Caco-2 (cell line): ENCODE measurements around the gene ANP32A. TPM values are rescaled to one million over a fixed set of nuclear protein-coding genes. Genes with fewer than 3 reads are reported as not detected.

ENCODE experiments used
- BruUV-seq: library from RNA; stranded (reverse); fragments of 400-500 nt; replicated peaks from 2 replicates; lab custom pipeline; 2021; lab: Mats Ljungman, UMichigan
- CTCF ChIA-PET: fragments of 300-600 bp; sonication (Branson Sonifier 250); formaldehyde crosslinking; loops from one replicate; lab custom pipeline; 2022; ENCODE audit warnings: antibody characterized with exemption; lab: Charles Lee
- POLR2A ChIA-PET: fragments of 300-600 bp; sonication (Branson Sonifier 250); formaldehyde crosslinking; loops from one replicate; lab custom pipeline; 2022; ENCODE audit warnings: antibody characterized with exemption; lab: Charles Lee
- DNase-seq, 2 experiments: peaks; one replicate each; pipeline versions ENCODE4 v3.0.0 to v3.0.0-alpha.2; 2020 to 2022
- H3K27me3 ChIP-seq: replicated peaks from 2 replicates; pipeline ENCODE4 v1.6.0; 2011; ENCODE audit warnings: low read length; ENCODE audit not compliant: control insufficient read depth, insufficient read depth
- H3K36me3 ChIP-seq: 2 replicates; pipeline ENCODE4 v1.5.1; 2011; ENCODE audit warnings: low read length; ENCODE audit not compliant: control insufficient read depth, insufficient read depth
- H3K4me1 ChIP-seq: fragments of 250-450 bp; sonication (Bioruptor Pico); 2 replicates; pipeline ENCODE4 v1.5.1; 2020; ENCODE audit warnings: mild to moderate bottlenecking
- H3K4me3 ChIP-seq: 2 replicates; pipeline ENCODE4 v1.5.1; 2011; ENCODE audit warnings: low read depth, mild to moderate bottlenecking, control low read depth, low read length
- H3K9me3 ChIP-seq: fragments of 250-450 bp; sonication (Bioruptor Pico); 2 replicates; pipeline ENCODE4 v1.5.1; 2020; ENCODE audit warnings: mild to moderate bottlenecking, moderate library complexity
- H3K27ac Mint-ChIP-seq: one replicate; pipeline ENCODE4 v1.8.0; 2022; ENCODE audit warnings: mixed read lengths; ENCODE audit not compliant: unreplicated experiment
- H3K27me3 Mint-ChIP-seq: one replicate; pipeline ENCODE4 v1.8.0; 2022; ENCODE audit warnings: mixed read lengths; ENCODE audit not compliant: insufficient read depth, unreplicated experiment
- H3K36me3 Mint-ChIP-seq: one replicate; pipeline ENCODE4 v1.8.0; 2022; ENCODE audit warnings: mild to moderate bottlenecking, mixed read lengths; ENCODE audit not compliant: insufficient read depth, unreplicated experiment
- H3K4me1 Mint-ChIP-seq: one replicate; pipeline ENCODE4 v1.8.0; 2022; ENCODE audit warnings: low read depth, mixed read lengths; ENCODE audit not compliant: unreplicated experiment
- H3K4me3 Mint-ChIP-seq: one replicate; pipeline ENCODE4 v1.8.0; 2022; ENCODE audit warnings: mild to moderate bottlenecking, moderate library complexity, mixed read lengths; ENCODE audit not compliant: unreplicated experiment
- H3K9me3 Mint-ChIP-seq: one replicate; pipeline ENCODE4 v1.8.0; 2022; ENCODE audit warnings: mixed read lengths; ENCODE audit not compliant: unreplicated experiment
- CTCF ChIP-seq, 2 experiments: fragments of 200-600 bp in 1 of 2; IDR thresholded peaks; 1 replicate in 1 of 2; 2 replicates in 1 of 2; pipeline versions ENCODE4 v1.5.1 to v1.8.0; 2011 to 2022; ENCODE audit warnings: antibody characterized with exemption in 1 of 2, control low read depth in 1 of 2, inconsistent platforms in 1 of 2, low read depth in 1 of 2, low read length in 1 of 2, mild to moderate bottlenecking in 1 of 2, moderate library complexity in 1 of 2; ENCODE audit not compliant: insufficient read depth in 1 of 2, severe bottlenecking in 1 of 2, unreplicated experiment in 1 of 2
- intact Hi-C: fragments of 100-400 bp; cut with micrococcal nuclease; formaldehyde crosslinking; loops from one replicate; pipeline ENCODE4 v1.10.0; 2022; ENCODE audit not compliant: unreplicated experiment
- total RNA-seq: library from RNA; stranded (reverse); gene quantifications from 2 replicates; pipeline ENCODE4 v1.2.3, GENCODE V29; 2022

ANP32A gene
- total RNA-seq, 1 experiment from 2014 or later, result 169 TPM

DNA sequence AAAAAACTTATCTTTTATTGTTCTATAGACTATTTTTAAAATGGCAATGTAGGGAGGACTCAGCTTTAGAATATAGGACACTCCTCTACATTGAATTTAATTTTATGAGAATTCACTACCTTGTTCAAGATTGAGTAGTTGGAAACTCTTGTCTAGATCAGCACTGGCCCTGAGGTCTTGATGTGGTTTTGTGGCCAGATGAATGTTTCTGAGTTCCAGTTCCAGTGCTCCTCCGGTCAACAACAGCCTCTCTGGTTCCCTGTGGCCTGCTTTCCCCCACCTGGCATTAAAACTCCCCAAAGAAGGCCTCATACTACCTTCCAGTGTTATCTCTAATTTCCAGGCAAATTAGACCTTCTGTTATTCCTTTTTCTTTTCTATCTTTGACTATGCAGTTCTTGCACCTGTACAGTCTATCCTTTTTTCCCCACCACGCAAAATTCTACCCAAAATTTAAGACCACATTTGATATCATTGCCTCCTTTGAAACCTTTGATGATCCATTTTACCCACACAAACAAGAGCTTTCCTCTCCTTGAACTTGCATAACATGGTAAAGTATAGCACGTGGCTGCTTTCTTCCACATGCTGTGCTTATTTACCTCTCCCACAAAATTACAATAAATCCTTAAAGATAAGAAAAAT is 9.6 kb upstream of the ANP32A start:
- DNase-seq, result no peak
- Mint-ChIP-seq H3K36me3 (no peaks in the 10 kb centered on the region), H3K4me3 (no peak overlapping the region), H3K4me1 (no peaks in the 10 kb centered on the region), H3K9me3 (peaks cover 3% of the 10 kb centered on the region), H3K27me3 (peaks cover 7% of the 10 kb centered on the region), H3K27ac (no peak overlapping the region)
- no TSS peak for BruUV-seq
- H3K27me3 ChIP-seq, result no peaks in the 10 kb centered on the region; the same call in 1 of the 2 replicates
- no peaks in the 10 kb centered on the region for H3K36me3 ChIP-seq
- no peak for TF ChIP-seq CTCF (IDR thresholded peaks at IDR 0.05; ENCODE audit: insufficient read depth in 1 of 2, low read depth in 1 of 2, low read length in 1 of 2, severe bottlenecking in 1 of 2, unreplicated experiment in 1 of 2)
- intact Hi-C loops, result no loop called here
- POLR2A ChIA-PET, result no interaction called here
- CTCF ChIA-PET, result no interaction called here
- H3K4me1 ChIP-seq, result no peaks in the 10 kb centered on the region
- 0 out of 2 replicates have a peak, but pooled peaks cover under 1% of the 10 kb centered on the region for H3K9me3 ChIP-seq
- H3K4me3 ChIP-seq, result no peak overlapping the region

DNA sequence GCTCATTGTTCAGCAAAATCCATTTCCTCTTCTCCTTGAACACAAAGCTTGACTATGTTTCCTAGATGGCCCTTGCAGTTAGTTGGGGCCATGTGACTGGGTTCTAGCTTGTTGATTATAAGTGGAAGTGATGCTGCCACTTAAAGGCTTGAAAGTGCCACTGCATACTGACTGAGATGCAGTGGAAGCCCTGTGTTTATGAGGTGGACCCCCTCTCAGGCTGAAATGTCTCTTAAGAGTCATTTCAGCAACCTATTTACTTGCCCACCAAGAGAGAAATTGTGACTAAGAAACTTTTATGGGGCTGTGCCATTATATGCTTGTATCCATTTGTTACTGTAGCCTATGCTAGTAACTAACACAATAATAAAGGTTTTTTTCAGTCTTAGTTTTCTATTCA is 8.4 kb upstream of the ANP32A start:
- no peak overlapping the region for H3K27ac Mint-ChIP-seq
- ChIA-PET CTCF (interaction anchor here (0.6 to 1.3 kb wide), 7 partner anchors 11 to 155 kb away, joined by 3 to 11 read pairs (median 6); no protein-coding TSS in a partner anchor), POLR2A (no interaction called here)
- H3K9me3 Mint-ChIP-seq, result no peaks in the 10 kb centered on the region
- Histone ChIP-seq H3K27me3 (no peaks in the 10 kb centered on the region; the same call in 1 of the 2 replicates), H3K4me3 (no peak overlapping the region), H3K36me3 (no peaks in the 10 kb centered on the region), H3K4me1 (no peaks in the 10 kb centered on the region), H3K9me3 (no peaks in the 10 kb centered on the region)
- H3K4me3 Mint-ChIP-seq, result no peak overlapping the region
- H3K4me1 Mint-ChIP-seq, result no peaks in the 10 kb centered on the region
- H3K36me3 Mint-ChIP-seq, result no peaks in the 10 kb centered on the region
- H3K27me3 Mint-ChIP-seq, result peaks cover 7% of the 10 kb centered on the region
- intact Hi-C loops, result loop anchor here (1.0 kb wide), 2 partner anchors 46 to 98 kb away; no protein-coding TSS in a partner anchor
- DNase-seq, result peak in 1 of 2 experiments; percentile 10
- BruUV-seq, result no TSS peak
- TF ChIP-seq CTCF (IDR thresholded peaks at IDR 0.05; ENCODE audit: insufficient read depth in 1 of 2, low read depth in 1 of 2, low read length in 1 of 2, severe bottlenecking in 1 of 2, unreplicated experiment in 1 of 2), result peak in 1 of 2 experiments; percentile 43

GRCh38 chr15:68823561-68823960 is 2.9 kb upstream of the ANP32A start:
- Mint-ChIP-seq H3K27me3 (no peaks in the 10 kb centered on the region), H3K9me3 (no peaks in the 10 kb centered on the region), H3K36me3 (peaks cover 22% of the 10 kb centered on the region), H3K4me1 (no peaks in the 10 kb centered on the region), H3K4me3 (no peak overlapping the region), H3K27ac (no peak overlapping the region)
- CTCF ChIA-PET, result no interaction called here
- Histone ChIP-seq H3K9me3 (no peaks in the 10 kb centered on the region), H3K27me3 (no peaks in the 10 kb centered on the region), H3K4me1 (peaks cover 7% of the 10 kb centered on the region), H3K4me3 (no peak overlapping the region), H3K36me3 (no peaks in the 10 kb centered on the region)
- POLR2A ChIA-PET, result no interaction called here
- no peak for DNase-seq
- TF ChIP-seq CTCF (IDR thresholded peaks at IDR 0.05; ENCODE audit: insufficient read depth in 1 of 2, low read depth in 1 of 2, low read length in 1 of 2, severe bottlenecking in 1 of 2, unreplicated experiment in 1 of 2), result no peak
- intact Hi-C loops, result no loop called here
- BruUV-seq, result no TSS peak
